GM21390 (cell line): ENCODE measurements around the gene CA10.

ENCODE experiments used
- ATAC-seq: cut with Tn5 transposase; IDR thresholded peaks from one replicate; pipeline ENCODE4 v1.9.1; 2021; ENCODE audit not compliant: unreplicated experiment

Gene CA10

DNA sequence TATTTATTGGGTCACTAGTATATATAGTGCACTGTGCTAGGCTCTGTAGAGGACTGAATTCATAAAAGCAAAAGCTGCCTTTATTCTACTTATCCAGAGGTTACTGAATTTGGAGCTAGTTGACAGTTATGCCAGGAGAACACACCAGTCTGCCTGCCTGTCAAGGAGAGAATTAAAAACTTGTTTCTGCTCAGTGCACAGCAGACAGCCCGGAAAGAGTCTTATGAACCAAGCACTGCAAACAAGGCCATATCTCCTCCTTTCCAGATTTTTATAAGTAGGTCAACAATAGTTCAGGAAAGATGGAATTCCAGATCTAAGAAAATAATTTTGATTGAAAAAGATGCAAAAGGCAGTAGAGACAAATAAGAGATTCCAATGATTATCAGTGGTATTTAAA lies 267.8 kb downstream of the CA10 start:
- no peak for ATAC-seq

DNA sequence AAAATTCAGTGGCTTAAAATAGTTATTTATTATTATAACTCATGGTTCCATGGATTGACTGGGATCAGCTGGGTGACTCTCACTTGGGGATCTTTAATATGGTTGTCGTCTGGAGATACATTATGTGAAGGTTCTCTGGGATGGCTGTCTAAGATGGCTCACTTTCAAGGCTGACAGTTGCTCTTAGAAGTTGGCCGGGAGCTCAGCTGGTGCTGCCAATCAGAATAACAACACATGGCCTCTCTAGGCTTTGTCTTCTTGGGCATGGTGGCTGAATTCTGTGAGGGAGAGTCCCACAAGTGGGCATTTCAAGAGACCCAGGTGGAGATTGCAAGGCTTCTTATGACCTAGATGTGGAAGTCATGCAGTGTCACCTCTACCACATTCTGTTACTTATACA lies 269.7 kb downstream of the CA10 start:
- no peak for ATAC-seq

DNA sequence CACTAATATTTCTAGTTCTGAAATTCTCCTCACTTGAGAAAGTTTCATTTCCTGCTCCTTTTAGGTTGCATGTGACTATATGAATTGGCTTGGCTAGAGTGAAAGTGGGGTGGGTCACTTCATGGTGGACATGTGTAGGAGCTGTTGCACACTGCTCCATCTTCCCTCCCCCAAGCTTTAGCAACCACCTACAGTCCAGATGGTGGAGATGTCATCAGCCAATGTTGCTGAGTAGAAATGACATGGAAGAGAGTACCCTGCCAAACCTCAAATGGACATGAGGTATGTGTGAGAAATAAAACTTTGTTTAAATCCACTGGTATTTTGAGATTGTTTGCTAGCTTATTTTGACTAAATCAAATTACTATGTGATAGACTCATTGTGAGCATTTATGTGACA lies 281.5 kb downstream of the CA10 start:
- ATAC-seq, result no peak

DNA sequence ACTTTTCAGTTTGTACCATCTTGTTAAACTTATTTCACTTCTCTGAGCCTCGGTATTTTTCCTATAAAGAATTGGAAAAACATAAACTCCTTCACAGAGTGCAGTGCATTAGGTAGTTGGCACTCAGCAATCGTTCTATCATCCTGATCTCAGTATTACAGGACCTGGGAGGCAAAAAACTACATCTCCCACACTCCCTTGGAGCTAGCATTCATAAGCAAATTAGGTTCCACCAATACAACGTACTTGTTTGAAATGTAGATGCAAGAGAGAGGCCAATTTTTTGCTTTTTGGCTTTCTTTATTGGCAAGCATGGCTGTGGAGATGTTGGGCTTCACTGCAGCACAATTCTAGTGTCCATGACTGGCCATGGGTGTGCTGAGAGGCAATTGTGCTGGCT lies 285.2 kb downstream of the CA10 start:
- ATAC-seq, result no peak

DNA sequence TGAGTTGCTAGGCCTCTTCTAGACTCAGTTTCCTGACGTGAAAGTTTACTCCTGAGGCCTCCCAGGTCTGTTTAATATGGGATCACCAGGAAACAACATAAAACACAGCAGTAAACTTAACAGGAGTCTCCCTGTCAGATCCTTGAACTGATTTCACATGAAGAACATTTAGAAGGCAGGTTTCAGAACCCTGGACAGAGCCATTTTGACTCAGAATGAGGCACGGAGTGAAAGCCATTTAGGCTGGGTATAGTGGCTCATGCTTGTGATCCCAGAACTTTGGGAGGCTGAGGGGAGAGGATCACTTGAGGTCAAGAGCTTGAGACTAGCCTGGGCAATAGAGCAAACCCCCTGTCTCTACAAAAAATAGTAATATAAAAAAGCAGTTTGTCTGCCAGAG lies 289.1 kb downstream of the CA10 start:
- no peak for ATAC-seq

DNA sequence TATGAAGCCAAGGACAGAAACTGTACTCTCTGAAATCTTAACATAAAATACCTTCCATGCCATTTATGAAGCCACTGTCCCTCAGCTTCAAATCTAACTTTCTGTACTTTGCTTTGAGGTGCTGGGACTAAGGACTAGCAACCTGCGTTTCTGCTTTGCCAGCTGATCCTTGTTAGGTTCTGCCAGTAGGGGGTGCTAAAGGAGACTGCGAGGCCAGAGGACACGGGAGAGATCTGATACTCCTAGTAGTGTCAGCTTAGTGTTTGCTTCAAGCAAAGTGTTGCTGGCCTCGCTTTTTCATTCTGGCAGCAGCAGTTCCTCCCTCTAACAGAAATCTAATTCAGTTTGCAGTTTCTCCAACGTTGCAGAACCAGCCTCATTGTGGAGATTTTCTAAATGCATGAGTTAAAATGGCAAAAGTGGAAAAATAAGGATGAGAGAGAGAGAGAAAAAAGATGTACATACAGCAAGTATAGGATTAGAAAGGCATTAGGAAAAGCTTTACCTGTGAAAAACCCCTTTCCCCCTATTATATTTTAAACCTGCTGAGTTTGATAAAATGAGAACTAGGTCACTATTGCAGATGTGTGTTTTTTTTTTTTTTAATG lies 297.5 kb downstream of the CA10 start:
- no peak for ATAC-seq

DNA sequence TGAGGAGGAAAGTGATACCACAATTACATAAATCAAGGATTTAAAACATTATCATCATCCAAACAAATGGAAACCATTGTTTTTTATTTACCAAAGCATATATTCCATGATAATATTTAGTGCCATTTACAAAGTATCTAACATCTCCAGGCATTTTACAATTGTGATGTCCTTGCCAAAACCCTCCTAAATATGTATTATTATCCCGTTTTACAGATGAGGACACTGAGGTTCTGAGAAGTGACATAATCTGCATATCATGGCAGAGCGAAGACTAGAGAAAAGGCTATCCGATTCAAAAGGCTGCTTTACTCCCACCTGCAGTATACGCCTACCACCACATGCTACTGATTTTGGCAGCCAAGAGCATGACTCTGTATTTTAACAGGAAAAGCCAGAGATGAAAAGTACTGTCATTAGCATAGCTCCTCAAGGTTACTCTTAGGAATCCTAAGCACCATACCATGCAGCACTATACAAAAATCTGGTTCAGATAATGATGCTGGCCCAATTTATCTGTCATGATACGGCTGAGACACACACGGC lies 301.4 kb downstream of the CA10 start:
- no peak for ATAC-seq

DNA sequence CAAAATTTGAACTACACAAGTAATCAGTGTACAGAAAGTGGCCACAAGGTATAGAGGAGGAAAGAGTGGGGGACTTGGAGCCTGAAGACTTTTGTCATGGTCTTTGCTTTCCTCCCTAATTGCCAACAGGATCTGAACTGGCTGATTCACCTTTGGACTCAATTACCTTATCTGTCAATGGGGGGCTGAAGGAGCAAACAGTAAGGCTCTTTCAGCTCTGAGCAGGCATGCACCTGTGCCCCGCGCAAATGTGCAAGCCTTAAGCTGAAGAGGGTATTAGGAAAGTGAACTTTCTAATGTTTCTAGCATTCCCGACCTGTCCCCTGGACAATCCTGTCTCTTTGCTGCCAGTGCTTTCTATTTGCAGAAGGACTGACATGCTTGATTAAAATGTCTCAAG lies 302.7 kb downstream of the CA10 start:
- ATAC-seq, result no peak

DNA sequence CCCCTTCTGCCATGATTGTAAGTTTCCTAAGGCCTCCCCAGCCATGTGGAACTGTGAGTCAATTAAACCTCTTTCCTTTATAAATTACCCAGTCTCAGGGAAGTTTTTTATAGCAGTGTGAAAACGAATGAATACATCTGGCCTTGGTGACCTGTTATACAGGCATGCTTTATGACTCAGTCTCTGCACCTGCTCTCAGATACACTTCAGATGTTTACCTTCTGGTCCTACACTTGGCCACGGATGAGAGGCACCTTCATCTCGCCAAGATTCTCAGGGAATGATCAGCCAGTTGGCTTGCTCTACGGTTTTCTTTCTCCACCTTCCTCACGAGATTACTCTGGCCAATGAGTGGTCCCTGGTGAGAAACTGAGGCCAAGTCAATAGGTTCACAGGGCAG lies 304.7 kb downstream of the CA10 start:
- no peak for ATAC-seq

DNA sequence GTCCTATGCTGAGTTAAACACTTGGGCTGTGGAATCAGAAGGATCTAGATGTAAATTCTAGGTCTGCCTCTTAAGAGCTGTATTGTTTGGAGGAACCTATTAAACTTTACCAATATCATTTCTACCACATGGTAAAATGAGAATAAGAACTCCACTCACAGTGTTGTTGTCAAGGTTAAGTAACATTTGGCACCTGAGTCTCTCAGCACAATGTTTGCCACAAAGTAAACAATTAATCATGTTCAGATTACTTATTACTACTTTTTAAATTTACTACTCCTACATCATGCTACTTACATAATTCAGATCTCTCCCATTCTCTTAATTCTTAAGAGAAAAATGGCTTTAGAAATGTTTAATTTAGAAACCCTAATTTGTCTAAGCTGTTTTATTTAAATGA lies 305.9 kb downstream of the CA10 start:
- ATAC-seq, result no peak

DNA sequence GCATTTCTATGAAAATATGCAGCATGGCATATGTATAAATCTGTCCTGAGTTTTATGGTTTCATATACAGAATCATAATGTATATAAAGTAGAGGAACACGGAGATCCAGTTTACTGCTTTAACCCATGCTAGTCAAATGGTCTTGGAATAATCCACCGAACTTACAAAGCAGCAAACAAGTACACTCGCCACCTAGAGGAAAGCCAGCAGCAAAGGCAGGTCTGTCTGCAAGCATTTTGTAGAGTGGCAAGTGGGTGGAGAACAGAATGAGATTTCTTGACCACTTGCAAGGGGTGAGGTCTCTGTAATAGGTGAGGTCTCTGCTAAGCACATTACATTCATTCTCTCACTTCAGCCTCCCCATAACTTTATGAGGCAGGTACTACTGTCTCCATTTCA lies 308.3 kb downstream of the CA10 start:
- ATAC-seq, result no peak

DNA sequence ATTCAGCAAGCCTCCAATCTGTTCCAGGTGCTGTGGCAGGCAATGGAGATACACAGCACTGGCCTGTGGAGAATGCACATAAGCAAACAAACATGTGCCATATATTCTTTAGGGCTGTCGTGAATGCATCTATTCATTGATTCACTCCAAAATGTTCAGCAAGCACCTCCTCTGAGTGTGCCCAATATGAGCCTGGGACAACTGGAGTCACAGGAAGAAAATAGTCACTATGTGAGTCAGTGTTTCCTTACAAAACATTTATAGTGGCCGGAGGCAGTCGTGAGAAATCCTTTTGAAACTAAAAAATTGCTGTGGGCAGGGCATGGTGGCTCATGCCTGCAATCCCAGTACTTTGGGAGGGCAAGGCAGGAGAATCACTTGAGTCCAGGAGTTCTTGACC lies 310.1 kb downstream of the CA10 start:
- no peak for ATAC-seq

DNA sequence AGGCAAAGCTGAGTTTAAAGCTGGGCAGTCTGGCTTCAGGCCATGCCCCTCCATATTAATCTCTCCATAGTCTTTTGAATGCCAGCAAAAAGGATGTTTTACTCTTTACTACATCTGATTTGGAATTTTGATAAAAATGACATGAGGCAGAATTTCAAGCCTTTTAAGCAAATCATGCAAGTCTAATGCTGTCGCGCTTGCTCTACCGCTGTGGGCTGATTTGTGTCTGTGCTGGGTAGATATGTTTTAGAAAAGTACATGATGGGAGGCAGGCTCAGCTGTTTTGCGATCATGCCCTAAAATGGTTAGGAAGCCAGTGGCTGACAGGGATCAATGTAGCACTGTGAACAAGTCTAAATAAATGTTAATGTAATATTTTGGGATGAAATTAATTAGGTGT lies 311.9 kb downstream of the CA10 start:
- no peak for ATAC-seq

DNA sequence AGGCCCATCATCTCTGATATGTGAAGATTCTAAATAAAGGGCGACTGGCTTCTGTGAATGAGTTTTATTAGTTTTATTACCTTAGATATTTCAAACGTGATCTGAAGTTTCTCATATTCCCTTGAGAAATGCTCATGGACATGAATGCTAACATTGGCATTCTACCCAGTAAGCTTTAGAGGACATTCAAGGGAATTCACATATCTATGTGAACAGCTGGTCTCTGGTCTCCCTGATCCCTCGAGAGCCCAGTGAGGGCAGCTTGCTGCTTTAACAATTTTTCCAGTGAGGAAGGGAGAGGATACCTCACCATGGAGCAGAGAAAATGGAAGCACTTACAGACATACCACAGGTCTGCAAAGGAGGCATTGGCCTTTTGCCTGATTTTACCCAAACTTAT lies 312.7 kb downstream of the CA10 start:
- ATAC-seq, result no peak

DNA sequence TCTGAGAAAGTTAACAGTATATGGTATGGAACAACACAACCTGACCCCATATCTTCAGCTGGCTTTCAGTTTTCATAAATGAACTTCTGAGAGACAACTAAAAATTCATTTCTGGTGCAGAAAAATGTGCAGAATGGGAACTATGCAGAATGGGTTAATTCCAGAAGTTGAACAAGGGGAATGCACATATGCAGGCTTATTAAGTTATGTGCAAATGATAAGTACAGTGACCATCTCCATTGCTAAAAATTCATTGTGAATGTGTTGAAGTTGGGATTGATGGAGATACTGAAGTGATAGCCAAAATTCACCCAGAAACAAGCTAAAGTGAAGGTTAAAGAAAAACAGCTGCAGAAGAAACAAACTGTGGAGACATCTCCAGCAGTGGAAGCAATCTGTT lies 315.8 kb downstream of the CA10 start:
- no peak for ATAC-seq

DNA sequence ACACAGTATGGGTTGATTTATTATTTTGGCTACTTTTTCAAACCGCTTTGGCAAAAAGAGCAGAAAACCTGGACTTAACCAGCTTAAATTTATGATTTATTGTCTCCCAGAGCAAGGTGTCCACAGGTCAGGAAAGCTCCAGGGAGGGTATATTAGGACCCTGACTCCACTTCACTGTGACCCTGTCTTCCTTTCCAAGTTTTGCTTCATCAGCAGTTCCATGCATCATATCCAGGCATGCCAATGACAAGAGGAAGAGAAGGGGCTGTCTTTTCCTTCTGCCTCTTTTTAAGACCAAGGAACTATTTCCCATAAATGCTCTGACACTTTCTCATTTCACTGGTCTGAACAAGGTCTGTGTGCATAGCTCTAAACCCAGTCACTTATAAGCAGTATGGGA lies 316.8 kb downstream of the CA10 start:
- ATAC-seq, result no peak

DNA sequence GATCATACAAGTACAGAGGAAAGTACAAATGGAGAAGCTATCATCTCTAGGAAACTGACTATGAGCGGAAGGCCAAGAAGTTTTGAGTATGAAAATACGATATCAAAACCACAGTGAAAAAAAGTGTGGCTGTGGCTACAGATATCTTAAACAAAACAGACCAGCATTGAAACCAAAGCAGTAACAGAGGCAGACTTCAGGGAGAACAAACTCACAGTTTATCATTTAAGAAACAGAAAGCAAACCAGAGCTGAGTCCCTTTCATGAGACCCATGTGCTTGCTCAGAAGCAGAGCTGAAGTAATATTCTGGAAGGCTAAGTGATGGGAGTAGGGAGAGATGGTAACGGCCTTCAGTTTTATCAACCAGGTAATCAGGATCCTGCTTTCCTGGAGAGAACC lies 317.8 kb downstream of the CA10 start:
- ATAC-seq, result no peak

DNA sequence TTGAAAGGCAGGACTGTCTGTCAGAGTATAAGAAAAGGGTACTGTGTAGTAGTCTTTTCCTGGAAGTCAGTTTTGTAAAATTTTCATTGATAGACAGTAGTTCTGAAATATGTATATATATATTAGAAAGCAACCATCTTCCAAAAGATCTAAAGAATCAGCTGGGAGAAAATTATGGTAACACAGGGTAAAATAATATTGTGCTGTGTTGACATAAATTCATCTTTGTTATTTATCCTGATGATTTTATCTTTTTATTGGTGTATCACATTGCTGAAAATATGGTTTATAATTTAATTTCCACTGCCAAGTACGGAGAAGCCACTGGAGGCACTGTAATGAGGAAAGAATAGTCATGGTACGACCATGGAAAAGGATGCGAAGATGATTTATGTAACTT lies 324.9 kb downstream of the CA10 start:
- ATAC-seq, result no peak

DNA sequence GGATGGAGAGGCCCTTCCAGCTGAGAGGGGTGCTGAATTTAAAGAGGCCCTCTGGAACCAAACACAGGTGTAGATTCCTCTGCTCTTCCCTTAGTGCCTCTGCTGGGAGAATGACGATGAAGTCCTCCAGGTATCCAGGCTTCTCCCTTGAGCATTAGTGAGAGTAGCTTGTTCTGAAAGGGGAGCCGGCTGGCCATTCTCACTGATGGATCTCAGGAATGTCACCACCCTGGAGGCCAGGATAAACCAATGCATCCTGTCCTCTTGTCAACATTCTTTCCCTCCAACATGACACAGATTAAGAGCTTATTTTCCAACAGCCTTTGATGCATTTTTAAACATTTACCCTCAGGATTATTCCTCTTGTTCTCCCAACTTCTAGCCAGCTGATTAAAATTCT lies 325.5 kb downstream of the CA10 start:
- ATAC-seq, result no peak

DNA sequence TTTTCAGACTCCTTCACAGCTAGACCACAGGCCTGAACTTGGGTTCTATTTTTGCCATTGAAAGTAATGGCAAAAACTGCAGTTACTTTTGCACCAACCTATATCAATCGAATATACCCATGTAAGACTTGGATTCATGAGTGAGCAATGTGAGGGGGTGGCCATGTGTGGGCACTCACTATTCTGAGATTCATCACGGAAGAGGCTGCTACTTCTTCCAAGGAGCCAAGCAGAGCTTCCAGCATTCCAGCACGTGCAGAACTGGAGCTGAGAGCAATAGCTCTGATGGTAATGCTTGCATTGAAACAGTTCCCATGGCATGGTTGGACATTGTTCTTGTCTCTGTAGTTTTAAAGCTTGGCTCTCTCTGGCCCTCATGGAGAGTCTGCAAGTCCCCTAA lies 327.6 kb downstream of the CA10 start:
- no peak for ATAC-seq

DNA sequence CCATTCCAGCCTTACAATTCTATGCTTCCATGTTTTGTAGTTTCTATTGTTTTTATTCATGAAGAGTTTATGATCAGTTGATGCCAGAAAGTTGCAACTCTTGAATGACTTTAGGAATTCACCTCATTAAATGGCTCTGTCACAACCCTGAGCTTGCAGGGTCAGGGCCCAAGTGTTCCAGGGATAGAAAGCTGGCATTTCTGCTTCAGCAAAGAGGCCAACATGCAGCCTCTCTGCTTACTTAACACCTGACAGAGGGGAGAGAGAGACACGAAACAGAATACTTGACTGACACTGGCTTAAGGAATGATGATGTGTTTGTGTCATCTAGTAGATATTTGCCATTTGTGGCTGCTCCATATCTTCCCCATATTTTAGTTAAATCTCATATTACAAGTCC lies 328.1 kb downstream of the CA10 start:
- ATAC-seq, result no peak

DNA sequence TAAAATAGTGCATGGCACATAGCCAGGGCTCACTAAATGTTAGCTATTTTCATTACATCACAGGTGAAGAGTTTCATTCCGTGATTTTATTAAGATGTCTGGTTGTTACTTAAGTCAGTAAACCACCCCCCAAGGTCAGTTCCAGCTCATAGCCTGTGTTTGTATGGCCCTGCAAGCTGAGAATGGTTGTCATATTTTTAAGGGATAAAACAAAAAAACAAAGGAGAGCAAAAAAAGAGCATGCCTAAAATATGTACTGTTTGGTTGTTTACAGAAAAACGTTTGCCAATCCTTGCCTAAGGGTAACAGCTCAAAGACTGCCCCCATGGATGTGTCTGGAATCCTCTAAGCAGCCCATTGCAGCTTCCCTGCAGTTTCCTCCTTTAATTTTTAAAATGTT lies 329.6 kb downstream of the CA10 start:
- ATAC-seq, result no peak

DNA sequence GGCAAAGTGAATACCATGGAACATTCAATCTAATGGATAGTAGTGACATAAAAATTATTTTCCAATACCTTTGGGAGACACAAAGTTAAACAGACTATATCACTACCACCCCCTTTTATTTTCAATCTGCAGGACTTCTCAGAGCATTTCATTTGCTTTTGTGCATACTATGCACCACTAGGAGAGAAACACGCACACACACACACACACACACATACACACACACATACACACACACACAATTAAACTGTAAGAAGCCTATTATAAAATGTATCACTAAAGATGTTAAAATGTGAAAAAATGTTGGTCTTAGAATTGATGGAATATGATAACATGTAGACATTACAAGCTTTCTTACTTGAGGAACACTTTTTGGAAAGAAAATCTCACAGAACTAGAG lies 331.4 kb downstream of the CA10 start:
- no peak for ATAC-seq

DNA sequence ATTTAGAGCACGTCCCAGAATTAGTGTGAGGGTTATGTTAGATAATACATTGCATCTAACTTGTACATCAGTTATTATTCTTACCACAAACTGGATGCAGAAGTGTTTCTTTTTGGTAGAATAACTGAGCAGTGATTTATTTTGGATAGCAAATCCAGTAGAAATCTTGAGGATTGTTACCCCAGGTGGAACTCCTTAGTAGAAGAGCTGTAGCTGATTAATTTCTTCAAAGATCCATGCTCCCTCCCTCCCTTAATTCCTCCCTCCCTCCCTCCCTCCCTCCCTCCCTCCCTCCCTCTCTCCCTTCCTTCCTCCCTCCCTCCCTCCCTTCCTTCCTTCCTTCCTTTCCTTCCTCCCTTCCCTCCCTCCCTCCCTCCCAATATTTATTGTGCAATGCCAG lies 337.7 kb downstream of the CA10 start:
- no peak for ATAC-seq
